ENCODE measurements around the gene CCDC116. TPM values are rescaled to one million over a fixed set of nuclear protein-coding genes. Genes with fewer than 3 reads are reported as not detected.

CCDC116 gene
- total RNA-seq, 4 donors from 2014 or later = 0.16 to 1.3 (median 0.20) TPM

GRCh38 chr22:21650280-21650679 lies 17.7 kb downstream of the CCDC116 start:
- Histone ChIP-seq H3K36me3 (peaks cover 0 to 8% of the 10 kb centered on the region in 2 donors), H3K4me1 (peaks cover 0 to 29% (median 11%) of the 10 kb centered on the region in 3 donors), H3K9me3 (no peaks in the 10 kb centered on the region), H3K27ac (no peak overlapping the region), H3K4me3 (no peak overlapping the region), H3K27me3 (peaks cover 26% of the 10 kb centered on the region)
- 83 to 100% methylated on average over 3 to 6 of the region's 7 CpGs for WGBS, 2 donors (ENCODE audit: low coverage in 1 of 2)
- no peak for ATAC-seq
- TF ChIP-seq EP300 (IDR thresholded peaks at IDR 0.05) (no peak), POLR2A (IDR thresholded peaks at IDR 0.05) (no peak), CTCF (IDR thresholded peaks at IDR 0.05) (no peak), POLR2AphosphoS5 (IDR thresholded peaks at IDR 0.05) (no peak)

GRCh38 chr22:21650823-21651520 lies 18.4 kb downstream of the CCDC116 start:
- H3K4me3 ChIP-seq = peak overlapping the region in 1 of 2 donors; percentile 65
- no peaks in the 10 kb centered on the region for H3K9me3 ChIP-seq
- H3K27ac ChIP-seq = no peak overlapping the region
- peaks cover 33% of the 10 kb centered on the region for H3K27me3 ChIP-seq
- H3K36me3 ChIP-seq = peaks cover 0 to 4% of the 10 kb centered on the region in 2 donors
- ATAC-seq = no peak
- peaks cover 0 to 29% (median 11%) of the 10 kb centered on the region in 3 donors for H3K4me1 ChIP-seq
- TF ChIP-seq POLR2A (IDR thresholded peaks at IDR 0.05) (no peak), POLR2AphosphoS5 (IDR thresholded peaks at IDR 0.05) (no peak)
- WGBS, 2 donors (ENCODE audit: low coverage in 1 of 2) = 0 to 7% methylated on average over 1 to 5 of the region's 6 CpGs

GRCh38 chr22:21651521-21652009 lies 19.0 kb downstream of the CCDC116 start:
- H3K36me3 ChIP-seq = peaks cover 0 to 4% of the 10 kb centered on the region in 2 donors
- H3K27ac ChIP-seq = peak overlapping the region in 2 of 4 donors; percentile 57 to 58
- H3K4me3 ChIP-seq = peak overlapping the region; percentile 55 to 65
- TF ChIP-seq POLR2AphosphoS5 (IDR thresholded peaks at IDR 0.05) (no peak), CTCF (IDR thresholded peaks at IDR 0.05) (no peak), EP300 (IDR thresholded peaks at IDR 0.05) (no peak), POLR2A (IDR thresholded peaks at IDR 0.05) (no peak)
- 2% methylated on average over 9 of the region's 29 CpGs; no CpG with 5 or more reads in 1 of the 2 donors for WGBS, 2 donors (ENCODE audit: low coverage in 1 of 2)
- ATAC-seq = peak; percentile 4
- H3K9me3 ChIP-seq = no peaks in the 10 kb centered on the region
- peaks cover 38% of the 10 kb centered on the region for H3K27me3 ChIP-seq
- peaks cover 0 to 25% (median 11%) of the 10 kb centered on the region in 3 donors for H3K4me1 ChIP-seq

GRCh38 chr22:21652010-21652546 lies 19.5 kb downstream of the CCDC116 start:
- H3K4me1 ChIP-seq = peaks cover 0 to 20% (median 11%) of the 10 kb centered on the region in 3 donors
- peak overlapping the region; percentile 55 to 65 for H3K4me3 ChIP-seq
- WGBS, 2 donors (ENCODE audit: low coverage in 1 of 2) = no CpG with 5 or more reads among the region's 44 CpGs
- H3K27ac ChIP-seq = peak overlapping the region in 3 of 4 donors; percentile 48 to 58 (median 57)
- ATAC-seq = peak; percentile 95
- H3K36me3 ChIP-seq = peaks cover 0 to 4% of the 10 kb centered on the region in 2 donors
- TF ChIP-seq EP300 (IDR thresholded peaks at IDR 0.05) = no peak
- no peak for TF ChIP-seq POLR2A (IDR thresholded peaks at IDR 0.05)
- H3K27me3 ChIP-seq = peaks cover 44% of the 10 kb centered on the region
- H3K9me3 ChIP-seq = no peaks in the 10 kb centered on the region

GRCh38 chr22:21652547-21653545 lies 20.3 kb downstream of the CCDC116 start:
- ATAC-seq = no peak
- WGBS, 2 donors (ENCODE audit: low coverage in 1 of 2) = no CpG with 5 or more reads among the region's 40 CpGs
- peaks cover 0 to 4% of the 10 kb centered on the region in 2 donors for H3K36me3 ChIP-seq
- H3K9me3 ChIP-seq = no peaks in the 10 kb centered on the region
- H3K27ac ChIP-seq = peak overlapping the region in 2 of 4 donors; percentile 57 to 58
- H3K4me1 ChIP-seq = peaks cover 0 to 28% (median 11%) of the 10 kb centered on the region in 3 donors
- no peak for TF ChIP-seq POLR2A (IDR thresholded peaks at IDR 0.05)
- TF ChIP-seq CTCF (IDR thresholded peaks at IDR 0.05) = no peak
- TF ChIP-seq POLR2AphosphoS5 (IDR thresholded peaks at IDR 0.05) = no peak
- no peak for TF ChIP-seq EP300 (IDR thresholded peaks at IDR 0.05)
- H3K4me3 ChIP-seq = peak overlapping the region; percentile 55 to 65
- peaks cover 51% of the 10 kb centered on the region for H3K27me3 ChIP-seq
